Measurements from ENCODE around the gene GIPR.
A peak's percentile ranks its signal among the peaks of the same experiment; 100 is the strongest.
"Not testable (repeated sequence)": the region's sequence is repeated elsewhere in the genome, so short reads cannot be mapped to it uniquely, and the experiment has no call there.

The GIPR gene

DNA sequence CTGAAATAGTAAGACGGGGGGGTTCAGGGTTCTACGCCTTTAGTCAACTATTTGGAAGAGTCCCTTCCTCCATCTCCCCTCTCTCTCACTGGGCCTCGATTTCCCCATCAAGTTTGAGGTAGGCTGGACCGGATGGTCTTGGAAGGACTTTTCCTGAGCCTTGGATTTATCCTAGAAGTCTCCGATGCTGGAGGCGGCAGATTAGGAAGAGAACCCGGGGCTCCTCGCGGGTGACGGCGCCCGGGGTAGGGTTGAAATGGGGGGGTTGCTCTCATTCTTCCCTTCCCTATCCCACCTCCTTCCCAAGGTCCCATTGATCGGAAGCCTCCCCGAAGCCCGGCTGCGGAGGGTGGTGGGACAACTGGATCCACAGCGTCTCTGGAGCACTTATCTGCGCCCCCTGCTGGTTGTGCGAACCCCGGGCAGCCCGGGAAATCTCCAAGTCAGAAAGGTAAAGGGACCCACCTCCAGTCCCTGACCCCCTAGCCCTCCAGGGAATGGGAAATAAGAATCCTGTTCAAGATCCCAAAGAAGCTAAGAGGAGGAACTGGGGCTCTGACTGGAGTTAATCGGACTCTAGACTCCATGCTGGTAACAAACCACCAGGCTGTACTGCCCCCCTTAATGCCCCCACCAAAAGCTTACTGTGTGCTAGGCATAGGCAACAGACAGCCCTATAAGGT lies 25.2 kb downstream of the GIPR start:
- no peak for FAIRE-seq

DNA sequence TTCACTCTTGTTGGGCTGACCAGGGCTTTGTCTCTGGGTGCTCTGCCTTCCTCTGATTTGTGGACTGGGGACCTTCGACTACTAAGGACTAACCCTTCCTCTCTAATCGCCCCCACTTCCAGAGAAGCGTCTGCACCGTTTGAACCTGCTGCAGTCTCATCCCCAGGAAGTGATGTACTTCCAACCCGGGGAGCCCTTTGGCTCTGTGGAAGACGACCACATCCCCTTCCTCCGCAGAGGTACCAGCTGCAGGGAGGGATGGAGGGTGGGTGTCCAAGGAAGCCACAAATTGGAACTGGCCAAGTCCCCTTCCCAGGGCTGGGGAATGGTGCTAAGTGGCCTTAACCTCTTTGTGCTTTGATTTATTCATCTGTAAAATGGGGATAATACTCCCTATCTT lies 33.7 kb downstream of the GIPR start:
- no peak for FAIRE-seq

DNA sequence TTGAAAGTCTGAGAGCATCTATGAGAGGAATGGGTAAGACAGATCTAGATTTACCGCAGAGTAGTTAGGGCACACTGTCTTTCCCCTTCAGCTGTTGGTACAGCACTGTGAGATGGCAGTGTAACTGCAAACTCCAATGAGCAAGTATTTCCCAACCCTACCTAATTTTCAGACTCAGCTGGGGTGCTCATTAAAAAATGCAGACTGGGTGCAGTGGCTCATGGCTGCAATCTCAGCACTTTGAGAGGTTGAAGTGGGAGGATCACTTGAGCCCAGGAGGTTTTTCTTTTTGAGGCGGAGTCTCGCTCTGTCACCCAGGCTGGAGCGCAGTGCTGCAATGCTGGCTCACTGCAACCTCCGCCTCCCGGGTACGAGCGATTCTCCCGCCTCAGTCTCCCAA lies 37.1 kb downstream of the GIPR start:
- no peak for FAIRE-seq

DNA sequence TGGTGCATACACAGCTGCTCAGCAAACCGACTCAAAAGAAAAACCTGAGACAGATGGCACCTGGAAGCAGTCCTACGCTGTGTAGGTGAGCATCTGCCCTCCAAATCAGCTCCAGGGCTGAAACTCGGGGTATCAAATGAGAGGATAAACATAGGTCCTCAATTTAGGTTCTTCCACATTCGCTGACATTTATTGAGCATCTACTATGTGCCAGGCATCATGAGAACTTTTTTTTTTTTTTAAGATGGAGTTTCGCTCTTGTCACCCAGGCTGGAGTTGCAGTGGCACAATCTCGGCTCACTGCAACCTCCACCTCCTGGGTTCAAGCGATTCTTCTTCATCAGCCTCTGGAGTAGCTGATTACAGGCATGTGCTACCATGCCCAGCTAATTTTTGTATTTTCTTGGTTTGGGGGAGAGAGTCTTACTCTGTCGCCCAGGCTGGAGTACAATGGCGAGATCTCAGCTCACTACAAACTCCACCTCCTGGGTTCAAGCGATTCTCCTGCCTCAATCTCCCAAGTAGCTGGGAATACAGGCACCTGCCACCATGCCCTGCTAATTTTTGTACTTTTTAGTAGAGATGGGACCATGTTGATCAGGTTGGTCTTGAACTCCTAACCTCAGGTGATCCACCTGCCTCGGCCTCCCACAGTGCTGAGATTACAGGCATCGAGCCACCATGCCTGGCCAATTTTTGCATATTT lies 37.8 kb downstream of the GIPR start:
- FAIRE-seq, result no peak

DNA sequence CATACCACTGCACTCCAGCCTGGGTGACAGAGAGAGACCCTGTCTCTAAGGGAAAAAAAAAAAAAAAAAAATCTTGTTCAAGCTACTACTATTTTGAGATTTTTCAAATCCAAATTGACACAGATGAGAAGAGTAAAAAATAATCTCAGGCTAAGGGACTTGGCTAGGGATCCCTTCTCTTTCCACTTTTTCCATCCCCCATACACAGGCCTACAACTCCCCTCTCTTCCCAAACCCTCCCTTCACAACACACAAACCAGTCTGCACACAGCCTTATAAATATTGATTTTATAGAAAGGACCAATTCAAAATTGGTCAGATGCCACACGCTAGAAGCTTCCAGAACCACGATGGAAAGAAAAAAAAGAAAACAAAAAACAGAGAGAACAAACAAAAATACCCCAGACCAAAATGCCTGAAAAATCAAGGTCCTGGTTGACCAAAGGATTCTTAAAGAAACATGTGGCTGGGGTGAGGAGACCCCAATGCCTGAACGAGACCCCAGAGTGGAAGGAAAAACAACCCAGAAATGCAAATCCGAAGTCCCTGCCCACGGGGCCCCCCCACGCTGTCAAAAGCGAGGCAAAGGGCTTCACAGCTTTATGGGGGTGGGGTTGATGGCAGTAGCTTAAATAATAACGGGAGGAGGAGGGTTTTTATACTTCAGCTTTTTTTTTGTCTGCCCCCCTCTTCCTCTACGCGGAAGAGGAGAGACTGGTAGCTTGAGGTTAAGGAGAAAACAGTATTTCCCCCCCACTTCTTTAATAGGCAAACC lies 42.5 kb downstream of the GIPR start:
- FAIRE-seq, result no peak

DNA sequence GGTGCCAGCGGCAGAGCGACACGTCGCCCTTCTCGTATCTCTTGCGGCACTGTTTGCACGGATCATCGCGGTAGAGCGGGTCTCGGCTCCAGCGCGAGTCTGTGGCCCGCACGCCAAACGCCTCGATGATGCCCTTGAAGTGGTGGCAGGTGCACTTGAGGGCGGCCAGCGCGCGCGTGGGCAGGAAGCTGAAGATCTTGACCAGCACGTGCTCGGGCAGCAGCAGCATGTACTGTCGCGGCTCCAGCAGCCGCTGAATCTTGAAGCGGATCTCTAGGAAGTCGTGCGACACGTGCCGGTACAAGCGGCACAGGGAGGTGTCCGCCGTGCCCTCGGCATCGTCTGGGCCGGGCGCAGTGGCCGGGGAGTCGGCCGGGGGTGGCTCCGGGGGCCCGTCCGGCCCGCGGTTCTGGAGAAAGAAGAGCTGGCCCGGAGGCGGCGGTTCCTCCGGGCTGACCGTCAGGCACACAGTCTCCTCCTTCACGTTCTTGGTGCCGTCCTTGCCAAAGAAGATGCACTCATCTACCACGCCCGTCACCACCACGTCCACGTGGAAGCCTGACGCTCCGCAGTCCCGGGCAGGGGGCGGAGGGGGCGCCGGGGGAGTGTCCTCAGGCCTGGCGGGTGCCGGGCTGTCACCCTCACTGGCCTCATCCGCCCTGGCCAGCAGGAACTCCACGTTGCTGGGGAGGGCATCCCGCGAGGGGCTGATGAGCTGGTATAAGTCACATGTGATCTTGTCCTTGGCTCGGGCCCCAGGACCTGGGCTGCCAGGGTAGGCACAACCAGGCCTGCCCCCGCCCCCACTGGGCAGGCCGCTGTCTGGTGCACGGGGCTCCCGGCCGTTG lies 44.1 kb downstream of the GIPR start:
- no peak for FAIRE-seq

DNA sequence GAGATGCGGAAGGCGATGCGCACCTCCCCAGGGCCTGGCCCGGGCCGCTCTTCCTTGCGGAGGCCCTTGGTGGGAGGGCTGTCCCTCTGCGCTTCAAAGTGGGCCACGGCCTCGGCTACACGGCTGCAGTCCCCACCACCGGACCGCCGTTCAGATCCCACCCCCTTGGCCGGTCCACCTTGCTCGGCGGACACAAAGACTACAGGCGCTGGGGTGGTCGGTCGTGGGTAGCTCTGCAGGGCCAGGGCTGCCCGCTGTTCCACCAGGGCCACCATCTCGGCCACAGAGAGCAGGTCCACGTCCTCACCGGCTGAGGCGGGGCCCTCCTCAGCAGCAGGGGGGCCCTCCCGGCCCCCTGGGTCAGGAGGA lies 44.7 kb downstream of the GIPR start:
- no peak for FAIRE-seq

DNA sequence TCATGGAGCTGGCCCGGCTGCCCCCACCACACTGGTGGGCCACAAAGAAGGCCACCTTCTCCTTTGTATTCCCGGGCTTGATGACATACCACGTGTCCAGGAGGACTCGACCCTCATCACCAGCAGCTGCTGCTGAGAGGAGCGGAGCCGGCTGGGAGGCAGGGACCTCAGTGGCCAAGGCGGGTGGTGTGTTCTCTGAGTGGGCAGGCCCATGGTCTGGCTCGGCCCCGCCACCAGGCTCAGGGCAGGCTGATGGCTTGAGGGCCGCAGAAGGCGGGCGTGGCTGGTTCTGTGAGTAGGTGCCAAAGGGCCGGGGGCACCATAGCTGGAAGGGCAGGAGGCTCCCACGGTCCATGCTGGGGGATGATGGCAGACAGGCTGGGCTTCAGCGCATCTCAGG lies 45.1 kb downstream of the GIPR start:
- FAIRE-seq, result no peak

DNA sequence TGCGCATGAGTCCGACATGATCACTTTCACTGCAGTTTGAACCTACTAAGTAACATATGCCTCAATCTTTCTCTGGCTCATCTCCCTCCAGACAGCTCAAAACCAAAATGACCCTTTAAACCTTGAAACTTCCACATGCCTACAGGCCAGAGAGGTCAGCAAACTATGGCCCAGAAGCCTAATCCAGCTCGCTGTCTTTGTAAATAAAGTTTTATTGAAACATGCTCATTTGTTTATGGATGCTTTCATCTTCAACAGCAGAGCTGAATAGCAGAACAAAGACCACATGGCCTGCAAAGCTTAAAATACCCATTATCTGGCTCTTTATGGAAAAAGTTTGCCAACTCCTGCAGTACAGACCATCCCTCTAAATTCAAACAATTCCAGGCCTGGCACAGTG lies 47.1 kb downstream of the GIPR start:
- no peak for FAIRE-seq

DNA sequence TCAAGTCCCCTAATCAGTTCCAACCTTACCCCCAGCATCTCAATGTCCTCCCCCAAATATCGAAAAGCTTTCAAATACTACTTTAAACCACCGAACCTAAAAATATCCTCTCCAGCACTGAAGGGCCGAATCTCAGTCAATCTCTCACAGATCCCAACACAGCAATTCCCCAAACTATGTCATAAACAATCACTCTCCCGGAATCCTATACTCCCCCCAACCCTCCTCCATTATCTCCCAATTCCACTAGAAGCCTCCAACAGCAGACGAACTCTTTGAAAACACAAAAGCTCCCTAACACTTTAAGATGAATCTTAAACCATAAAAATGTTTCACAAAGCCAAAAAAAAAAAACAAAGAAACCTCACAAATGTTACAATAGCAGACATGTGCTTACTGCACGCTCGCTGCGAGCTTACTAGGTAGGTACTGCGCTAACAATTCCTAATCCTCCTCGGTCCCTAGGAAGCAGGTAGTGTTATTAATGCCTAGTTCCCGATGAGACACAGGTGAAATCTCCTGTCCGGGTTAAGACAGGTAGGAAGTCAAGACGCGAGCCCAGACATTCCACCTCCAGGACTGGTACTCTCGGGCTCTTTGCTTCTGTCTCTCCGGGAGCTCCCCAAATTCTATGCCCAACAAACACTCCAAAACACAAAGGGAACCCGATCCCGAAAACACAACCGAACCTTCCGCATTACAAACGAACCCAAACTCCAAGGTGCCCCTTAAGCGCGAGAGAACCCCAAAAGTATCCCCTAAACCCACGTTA lies 48.5 kb downstream of the GIPR start:
- FAIRE-seq, result no peak

DNA sequence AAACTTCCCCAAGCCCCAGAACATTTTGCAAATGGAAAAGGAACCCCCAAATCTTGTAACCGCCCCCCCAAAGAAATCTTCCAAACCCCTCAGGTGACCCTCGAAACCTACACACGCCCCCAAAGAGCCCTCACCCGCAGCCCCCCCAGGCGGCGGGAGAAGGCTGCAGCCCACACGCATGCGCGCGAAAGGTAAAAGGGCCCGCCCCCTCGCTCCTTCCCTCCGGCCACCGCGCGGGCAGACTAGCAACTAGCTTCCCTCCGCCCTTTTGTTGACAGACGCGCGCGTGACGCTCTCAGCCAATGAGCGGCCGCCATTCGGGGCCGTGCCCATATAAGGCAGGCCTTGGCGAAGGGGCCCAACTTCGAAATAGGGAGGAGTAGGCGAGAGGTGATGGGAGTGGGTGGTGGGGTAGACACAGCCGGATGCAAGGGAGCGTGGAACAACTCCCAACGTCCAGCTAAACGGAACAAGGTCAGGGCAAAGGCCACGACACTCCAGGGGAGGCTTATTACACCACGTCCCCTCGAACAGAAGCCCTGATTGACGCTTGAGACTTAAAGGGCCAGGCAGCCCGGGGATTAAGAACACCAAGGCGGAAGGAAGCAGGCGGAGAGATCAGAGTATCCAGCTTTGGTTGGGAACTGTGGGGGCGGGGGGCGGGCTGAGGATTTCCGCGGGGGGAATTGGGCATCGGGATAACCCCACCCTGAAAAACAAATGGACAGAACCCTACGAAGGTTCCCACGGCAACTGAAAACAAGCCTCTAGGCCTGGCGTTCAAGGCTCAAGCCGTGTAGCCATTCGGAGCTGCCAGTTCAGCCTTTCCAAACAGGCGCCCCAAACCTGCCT lies 49.3 kb downstream of the GIPR start:
- peak; percentile 99 for FAIRE-seq

DNA sequence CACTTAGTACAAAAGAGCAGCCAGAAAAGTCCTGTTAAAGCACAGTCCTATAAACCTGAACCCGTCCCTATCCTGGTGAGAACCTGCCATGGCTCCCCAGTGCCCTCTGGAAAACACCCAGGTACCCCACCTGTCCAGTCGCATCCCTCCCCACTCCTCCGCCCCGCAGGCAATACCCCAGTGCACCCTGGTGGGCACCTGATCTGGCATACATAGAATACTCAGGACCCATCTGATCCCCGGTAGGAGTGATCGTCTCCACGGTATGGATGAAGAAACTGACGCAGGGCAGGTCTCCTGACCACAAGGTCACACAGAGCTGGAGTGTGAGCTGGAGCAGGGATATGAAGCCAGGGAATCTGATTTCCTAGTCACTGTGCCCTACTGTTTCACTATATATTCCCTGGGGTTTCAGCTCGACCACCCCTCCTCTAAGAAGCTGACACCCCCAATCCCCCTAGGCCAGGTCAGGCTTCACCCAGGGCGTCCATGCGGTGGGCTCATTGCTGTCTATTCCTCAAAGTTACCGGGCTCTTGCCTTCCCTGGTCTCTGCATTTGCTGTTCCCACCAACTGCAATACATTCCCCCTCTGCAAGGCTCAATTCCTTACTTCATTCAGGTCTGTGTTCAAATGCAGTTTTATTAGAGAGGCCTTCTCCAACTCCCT lies 50.1 kb downstream of the GIPR start:
- no peak for FAIRE-seq

DNA sequence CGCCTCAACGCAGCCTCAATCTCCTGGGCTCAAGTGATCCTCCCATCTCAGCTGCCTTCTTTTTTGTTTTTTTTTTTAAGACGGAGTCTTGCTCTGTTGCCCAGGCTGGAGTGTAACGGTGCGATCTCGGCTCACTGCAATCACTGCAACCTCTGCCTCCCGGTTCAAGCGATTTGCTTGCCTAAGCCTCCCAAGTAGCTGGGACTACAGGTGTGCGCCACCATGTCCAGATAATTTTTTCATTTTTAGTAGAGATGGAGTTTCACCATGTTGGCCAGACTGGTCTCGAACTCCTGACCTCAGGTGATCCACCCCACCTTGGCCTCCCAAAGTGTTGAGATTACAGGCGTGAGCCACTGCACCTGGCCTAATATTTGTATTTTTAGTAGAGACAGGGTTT lies 52.0 kb downstream of the GIPR start:
- not testable (repeated sequence) for FAIRE-seq

DNA sequence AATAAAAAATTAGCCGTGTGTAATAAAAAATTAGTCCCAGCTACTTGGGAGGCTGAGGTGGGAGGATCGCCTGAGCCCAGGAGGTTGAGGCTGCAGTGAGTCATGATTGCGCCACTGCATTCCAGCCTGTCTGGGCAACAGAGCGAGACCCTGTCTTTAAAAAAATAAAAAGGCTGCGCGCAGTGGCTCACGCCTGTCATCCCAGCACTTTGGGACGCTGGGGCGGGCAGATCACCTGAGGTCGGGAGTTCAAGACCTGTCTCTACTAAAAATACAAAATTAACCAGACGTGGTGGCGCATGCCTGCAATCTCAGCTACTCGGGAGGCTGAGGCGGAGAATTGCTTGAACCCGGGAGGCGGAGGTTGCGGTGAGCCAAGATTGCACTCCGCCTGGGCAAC lies 60.7 kb downstream of the GIPR start:
- FAIRE-seq, result not testable (repeated sequence)

DNA sequence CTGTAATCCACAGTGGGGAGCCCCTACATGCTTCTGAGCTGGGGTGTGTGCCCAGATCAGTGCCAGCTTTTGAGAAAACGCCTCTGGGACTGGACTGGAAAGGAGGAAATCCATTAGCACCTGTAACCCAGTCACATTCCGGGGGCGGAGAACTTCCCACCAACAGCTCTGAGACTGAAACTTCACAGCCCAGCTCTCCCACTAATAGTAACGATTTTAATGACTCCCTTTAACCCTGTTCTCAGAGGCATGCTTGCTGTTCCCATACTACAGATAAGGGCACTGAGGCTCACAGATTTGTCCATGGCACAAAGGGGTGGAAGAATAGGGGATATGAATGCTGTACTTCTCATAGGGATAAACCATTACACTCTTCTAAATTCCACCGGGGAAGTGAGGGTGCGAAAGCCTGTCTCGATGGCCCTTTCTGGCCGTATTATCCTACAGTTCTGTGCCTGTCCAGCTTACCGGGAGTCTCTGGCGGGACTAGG lies 61.8 kb downstream of the GIPR start:
- FAIRE-seq, result no peak

DNA sequence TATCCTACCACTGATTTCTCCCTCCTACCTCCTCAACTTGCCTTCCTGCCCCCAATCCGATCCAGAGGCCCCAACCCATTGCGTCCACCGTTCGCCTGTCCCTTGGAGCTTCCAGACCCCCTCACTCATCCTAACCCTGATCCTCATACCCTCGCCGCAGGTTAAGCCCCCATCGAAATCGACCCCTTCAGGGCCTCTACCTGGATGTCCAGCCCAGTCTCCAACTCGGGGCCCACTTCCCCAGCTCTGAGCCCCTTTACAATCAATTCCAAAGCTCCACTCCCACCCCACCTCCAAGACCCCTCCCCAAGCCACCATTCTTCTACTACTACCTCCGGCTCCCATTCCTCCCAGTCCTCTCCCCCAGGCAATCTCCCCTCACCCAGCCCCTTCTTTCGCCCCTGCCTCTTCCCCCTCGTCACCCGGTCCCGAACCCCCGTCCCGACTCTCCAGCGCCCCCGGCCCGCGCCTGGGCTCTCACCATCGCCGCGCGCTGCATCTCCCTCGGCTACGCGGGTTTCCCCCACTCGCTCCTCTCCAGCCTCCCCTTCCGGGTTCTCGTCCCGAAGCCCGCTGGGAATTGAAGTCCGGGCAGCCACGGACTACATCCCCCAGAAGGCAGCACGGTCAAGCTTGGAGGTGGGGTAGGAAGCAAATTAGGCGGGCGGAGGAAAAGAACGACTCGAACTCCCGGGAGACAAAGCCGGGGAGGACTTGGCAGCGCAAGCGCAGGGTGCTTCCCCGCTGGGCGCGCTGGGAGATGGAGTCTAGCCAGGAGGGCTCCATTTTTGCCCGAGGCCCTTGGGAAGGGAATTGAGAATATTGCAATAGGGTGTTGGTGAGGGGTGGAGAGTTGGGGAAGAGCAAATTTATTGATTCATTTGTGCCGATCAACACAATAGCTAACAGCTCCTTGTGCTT lies 62.6 kb downstream of the GIPR start, which contains the start of gene FBXO46:
FBXO46 (minus strand) TSS at position 529 of the 921 bp plus-strand sequence. CDS start 17,401 bp downstream, outside the sequence.
- FAIRE-seq, result peak; percentile 98
